ENCODE results near the gene GPR132. TPM values are rescaled to one million over a fixed set of nuclear protein-coding genes. Genes with fewer than 3 reads are reported as not detected.

GPR132 gene
- polyA plus RNA-seq, 1 donor (not counting 4 experiments of a cell fraction or from before 2014, with no cell fraction given): not detected

DNA sequence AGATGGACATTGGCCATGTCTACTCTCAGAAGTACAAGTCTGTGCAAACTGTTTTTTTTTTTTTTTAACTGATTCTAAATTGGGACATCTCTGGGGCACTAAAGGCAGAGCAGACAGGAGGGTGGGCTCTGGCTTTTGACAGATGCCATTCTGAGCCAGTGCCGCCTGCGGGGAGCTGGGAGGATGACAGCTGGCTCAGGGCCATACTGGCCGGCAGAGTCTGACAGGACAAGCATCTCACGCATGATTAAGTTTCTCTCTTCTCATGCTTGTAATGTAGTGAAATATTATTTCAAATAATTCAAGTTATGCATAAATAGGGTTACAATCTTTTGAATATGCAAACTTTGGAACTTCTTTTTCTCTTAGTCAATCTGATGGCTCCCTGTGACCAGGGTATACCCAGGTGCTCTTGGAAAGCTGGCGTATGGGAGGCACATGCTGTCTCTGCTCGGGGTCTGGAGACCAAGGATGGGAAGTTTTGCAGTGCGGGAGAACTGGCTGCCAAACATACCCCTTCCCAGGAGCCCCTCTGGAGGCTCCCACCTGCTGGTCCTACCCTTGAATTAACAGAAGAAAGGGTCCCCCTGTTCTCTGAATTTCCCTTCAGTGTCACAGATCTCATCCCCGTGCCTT, 52.0 kb downstream of the GPR132 start:
- peaks cover 60% of the 10 kb centered on the region for H4K20me1 ChIP-seq (ENCODE audit: control insufficient read depth, extremely low read depth, insufficient read depth, low read length)
- dilution Hi-C loops (cut with MboI; ENCODE audit: extremely low pct_ligation_motif_present, low sequenced_read_pairs): no loop called here
- DNase-seq (ENCODE audit: low read depth, low spot score) (no peak), FAIRE-seq (peak; percentile 13)
- H3K79me2 ChIP-seq (ENCODE audit: control insufficient read depth, insufficient read depth, low read length): peaks cover 96% of the 10 kb centered on the region
- H3K9me1 ChIP-seq (ENCODE audit: control insufficient read depth, extremely low read depth, insufficient read depth, low read length): peaks cover 6% of the 10 kb centered on the region
- TF ChIP-seq, protein P1, sequence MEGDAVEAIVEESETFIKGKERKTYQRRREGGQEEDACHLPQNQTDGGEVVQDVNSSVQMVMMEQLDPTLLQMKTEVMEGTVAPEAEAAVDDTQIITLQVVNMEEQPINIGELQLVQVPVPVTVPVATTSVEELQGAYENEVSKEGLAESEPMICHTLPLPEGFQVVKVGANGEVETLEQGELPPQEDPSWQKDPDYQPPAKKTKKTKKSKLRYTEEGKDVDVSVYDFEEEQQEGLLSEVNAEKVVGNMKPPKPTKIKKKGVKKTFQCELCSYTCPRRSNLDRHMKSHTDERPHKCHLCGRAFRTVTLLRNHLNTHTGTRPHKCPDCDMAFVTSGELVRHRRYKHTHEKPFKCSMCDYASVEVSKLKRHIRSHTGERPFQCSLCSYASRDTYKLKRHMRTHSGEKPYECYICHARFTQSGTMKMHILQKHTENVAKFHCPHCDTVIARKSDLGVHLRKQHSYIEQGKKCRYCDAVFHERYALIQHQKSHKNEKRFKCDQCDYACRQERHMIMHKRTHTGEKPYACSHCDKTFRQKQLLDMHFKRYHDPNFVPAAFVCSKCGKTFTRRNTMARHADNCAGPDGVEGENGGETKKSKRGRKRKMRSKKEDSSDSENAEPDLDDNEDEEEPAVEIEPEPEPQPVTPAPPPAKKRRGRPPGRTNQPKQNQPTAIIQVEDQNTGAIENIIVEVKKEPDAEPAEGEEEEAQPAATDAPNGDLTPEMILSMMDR (optimal IDR thresholded peaks at IDR 0.05 in 1 of 3, IDR thresholded peaks at IDR 0.05 in 1 of 3, conservative IDR thresholded peaks at IDR 0.05 in 1 of 3; ENCODE audit: extremely low read depth in 1 of 3, insufficient read depth in 2 of 3, low read length in 3 of 3): peak in 1 of 3 experiments; percentile 17
- TF ChIP-seq EZH2 (IDR thresholded peaks at IDR 0.05; ENCODE audit: low read length): no peak
- H3K4me3 ChIP-seq (ENCODE audit: control insufficient read depth in 2 of 3, extremely low read depth in 1 of 3, insufficient read depth in 2 of 3, low read depth in 1 of 3, low read length in 3 of 3): no peak overlapping the region
- H3K9ac ChIP-seq (ENCODE audit: control insufficient read depth, extremely low read depth, insufficient read depth, low read length): no peak overlapping the region
- no peak overlapping the region for H3K27ac ChIP-seq (ENCODE audit: control insufficient read depth, insufficient read depth, low read length)
- peak overlapping the region; percentile 42 for H3K4me2 ChIP-seq (ENCODE audit: control insufficient read depth, extremely low read depth, insufficient read depth, low read depth, low read length)
- no peaks in the 10 kb centered on the region for H3K27me3 ChIP-seq (ENCODE audit: control insufficient read depth, extremely low read depth, insufficient read depth, low read length)
- H2AFZ ChIP-seq (ENCODE audit: control insufficient read depth, low read length): no peak overlapping the region
- H3K4me1 ChIP-seq (ENCODE audit: control insufficient read depth, extremely low read depth, insufficient read depth, low read length): peaks cover 52% of the 10 kb centered on the region
- H3K9me3 ChIP-seq (ENCODE audit: control insufficient read depth, low read depth, low read length): no peaks in the 10 kb centered on the region
- peaks cover 21 to 32% of the 10 kb centered on the region in 2 experiments for H3K36me3 ChIP-seq (ENCODE audit: control insufficient read depth in 2 of 2, extremely low read depth in 1 of 2, insufficient read depth in 2 of 2, low read length in 2 of 2)

DNA sequence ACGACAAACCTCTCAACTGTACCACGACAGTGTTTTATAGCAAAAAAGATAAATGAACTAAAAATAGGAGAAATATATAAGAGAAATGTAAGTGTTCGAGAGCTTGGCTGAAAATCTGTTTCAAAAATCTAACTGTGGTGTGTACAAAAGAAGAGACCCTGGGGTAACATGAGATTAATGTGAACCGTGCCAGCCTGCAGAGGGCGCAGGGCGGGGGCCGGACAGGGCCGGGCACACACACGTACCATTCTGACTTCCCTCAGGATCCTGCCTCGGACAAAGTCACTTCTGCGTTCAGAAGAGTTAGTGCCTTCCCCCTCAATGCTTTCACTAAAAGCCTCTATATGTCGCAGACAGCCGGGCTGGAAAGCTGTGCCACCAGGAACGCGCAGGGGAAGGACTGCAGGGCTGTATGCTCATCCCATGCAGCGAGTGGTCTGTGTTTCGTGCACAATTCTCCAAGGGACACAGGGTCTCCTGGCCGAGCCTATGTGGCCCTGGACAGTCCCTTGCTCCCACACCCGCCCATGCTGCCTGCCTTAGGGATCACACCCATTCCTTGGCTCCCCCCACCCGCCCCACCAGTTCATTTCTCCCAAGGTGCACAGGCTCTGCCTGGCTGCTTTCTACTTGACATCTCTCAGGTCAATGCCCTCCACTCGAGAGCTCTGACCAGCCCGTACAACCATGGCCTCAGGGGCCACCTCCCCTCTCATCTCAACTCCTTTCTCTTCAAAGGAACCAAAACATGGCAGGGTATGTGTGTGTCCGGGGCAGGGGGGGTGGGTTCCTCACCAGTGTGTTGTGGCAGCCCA, 52.9 kb downstream of the GPR132 start:
- Histone ChIP-seq H3K9me3 (ENCODE audit: control insufficient read depth, low read depth, low read length) (no peaks in the 10 kb centered on the region), H3K4me3 (ENCODE audit: control insufficient read depth in 2 of 3, extremely low read depth in 1 of 3, insufficient read depth in 2 of 3, low read depth in 1 of 3, low read length in 3 of 3) (no peak overlapping the region), H2AFZ (ENCODE audit: control insufficient read depth, low read length) (no peak overlapping the region), H4K20me1 (ENCODE audit: control insufficient read depth, extremely low read depth, insufficient read depth, low read length) (peaks cover 57% of the 10 kb centered on the region), H3K36me3 (ENCODE audit: control insufficient read depth in 2 of 2, extremely low read depth in 1 of 2, insufficient read depth in 2 of 2, low read length in 2 of 2) (peaks cover 24 to 25% of the 10 kb centered on the region in 2 experiments), H3K9ac (ENCODE audit: control insufficient read depth, extremely low read depth, insufficient read depth, low read length) (no peak overlapping the region), H3K27ac (ENCODE audit: control insufficient read depth, insufficient read depth, low read length) (no peak overlapping the region), H3K27me3 (ENCODE audit: control insufficient read depth, extremely low read depth, insufficient read depth, low read length) (no peaks in the 10 kb centered on the region), H3K4me1 (ENCODE audit: control insufficient read depth, extremely low read depth, insufficient read depth, low read length) (peaks cover 44% of the 10 kb centered on the region), H3K79me2 (ENCODE audit: control insufficient read depth, insufficient read depth, low read length) (peaks cover 96% of the 10 kb centered on the region), H3K4me2 (ENCODE audit: control insufficient read depth, extremely low read depth, insufficient read depth, low read depth, low read length) (peak overlapping the region; percentile 19), H3K9me1 (ENCODE audit: control insufficient read depth, extremely low read depth, insufficient read depth, low read length) (peaks cover 6% of the 10 kb centered on the region)
- no peak for TF ChIP-seq EZH2 (IDR thresholded peaks at IDR 0.05; ENCODE audit: low read length)
- TF ChIP-seq, protein P1 (optimal IDR thresholded peaks at IDR 0.05 in 1 of 3, IDR thresholded peaks at IDR 0.05 in 1 of 3, conservative IDR thresholded peaks at IDR 0.05 in 1 of 3; ENCODE audit: extremely low read depth in 1 of 3, insufficient read depth in 2 of 3, low read length in 3 of 3): peak; percentile 65 to 83 (median 72)
- FAIRE-seq (peak; percentile 43), DNase-seq (ENCODE audit: low read depth, low spot score) (no peak)
- dilution Hi-C loops (cut with MboI; ENCODE audit: extremely low pct_ligation_motif_present, low sequenced_read_pairs): no loop called here
